ENCODE measurements around the gene GJB4. TPM values are rescaled to one million over a fixed set of nuclear protein-coding genes. Genes with fewer than 3 reads are reported as not detected.
"Not testable (repeated sequence)": the region's sequence is repeated elsewhere in the genome, so short reads cannot be mapped to it uniquely, and the experiment has no call there.

Gene GJB4
- total and polyA plus RNA-seq, 4 donors = 0.06 to 0.29 (median 0.12) TPM; not detected in 1

DNA sequence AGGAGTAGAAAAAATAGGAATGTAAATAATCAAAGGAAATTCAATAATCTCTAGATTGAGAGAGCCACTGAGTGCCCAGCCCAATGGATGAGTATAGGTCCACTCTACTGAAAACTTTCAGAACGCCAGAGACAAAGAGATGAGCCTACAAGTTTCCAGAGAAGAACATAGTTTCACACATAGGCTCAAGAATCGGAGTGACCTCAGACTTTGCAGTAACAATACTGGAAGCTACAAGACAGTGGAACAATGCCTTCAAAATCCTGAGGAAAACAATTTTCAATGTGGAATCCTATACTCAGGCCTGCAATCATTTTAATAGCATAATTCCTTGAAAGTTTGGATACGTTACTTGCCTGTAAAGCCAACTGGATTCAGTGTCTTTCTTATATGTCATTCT is 44.2 kb downstream of the GJB4 start:
- H3K9me3 ChIP-seq (ENCODE audit: control insufficient read depth in 4 of 4, insufficient read depth in 3 of 4, low read length in 3 of 4) = no peaks in the 10 kb centered on the region
- no peak overlapping the region for H3K27ac ChIP-seq (ENCODE audit: low read depth in 1 of 2, low read length in 1 of 2)

DNA sequence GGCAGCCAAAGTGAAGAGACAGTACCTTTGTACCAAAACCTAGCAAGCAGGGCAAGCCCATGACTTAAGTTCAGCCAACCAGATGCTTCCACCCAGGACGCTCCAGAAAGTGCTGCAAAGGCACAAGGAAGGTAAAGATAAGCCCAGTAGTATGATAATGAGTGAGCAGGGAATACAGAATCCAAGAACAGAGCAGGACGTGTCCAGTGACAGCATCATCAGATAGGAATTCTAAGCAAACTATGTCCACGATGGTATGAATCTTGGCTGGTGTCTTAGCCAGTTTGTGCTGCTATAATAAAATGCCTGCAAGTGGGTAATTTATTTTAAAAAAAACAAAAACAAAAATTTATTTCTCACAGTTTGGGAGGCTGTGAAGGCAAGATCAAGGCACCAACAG is 46.9 kb downstream of the GJB4 start:
- ATAC-seq (ENCODE audit: insufficient read depth, low FRiP score) (no peak), DNase-seq (no peak)
- Histone ChIP-seq H3K27ac (ENCODE audit: low read depth in 1 of 2, low read length in 1 of 2) (no peak overlapping the region), H3K4me3 (no peak overlapping the region), H3K9ac (ENCODE audit: insufficient read depth in 1 of 2, low read length in 2 of 2) (no peak overlapping the region), H3K27me3 (ENCODE audit: control insufficient read depth in 3 of 3, insufficient read depth in 3 of 3, low read length in 2 of 3) (no peaks in the 10 kb centered on the region), H3K36me3 (ENCODE audit: control insufficient read depth in 4 of 4, insufficient read depth in 4 of 4, low read length in 4 of 4) (peaks cover 0 to 1% (median 0%) of the 10 kb centered on the region in 4 donors), H3K4me1 (ENCODE audit: control insufficient read depth in 5 of 5, insufficient read depth in 5 of 5, low read length in 5 of 5) (peaks cover 0 to 7% (median 0%) of the 10 kb centered on the region in 5 donors), H3K9me3 (ENCODE audit: control insufficient read depth in 4 of 4, insufficient read depth in 3 of 4, low read length in 3 of 4) (no peaks in the 10 kb centered on the region)
- 75 to 84% methylated on average over 3 of the region's 3 CpGs for WGBS, 2 donors
- TF ChIP-seq, protein P1, sequence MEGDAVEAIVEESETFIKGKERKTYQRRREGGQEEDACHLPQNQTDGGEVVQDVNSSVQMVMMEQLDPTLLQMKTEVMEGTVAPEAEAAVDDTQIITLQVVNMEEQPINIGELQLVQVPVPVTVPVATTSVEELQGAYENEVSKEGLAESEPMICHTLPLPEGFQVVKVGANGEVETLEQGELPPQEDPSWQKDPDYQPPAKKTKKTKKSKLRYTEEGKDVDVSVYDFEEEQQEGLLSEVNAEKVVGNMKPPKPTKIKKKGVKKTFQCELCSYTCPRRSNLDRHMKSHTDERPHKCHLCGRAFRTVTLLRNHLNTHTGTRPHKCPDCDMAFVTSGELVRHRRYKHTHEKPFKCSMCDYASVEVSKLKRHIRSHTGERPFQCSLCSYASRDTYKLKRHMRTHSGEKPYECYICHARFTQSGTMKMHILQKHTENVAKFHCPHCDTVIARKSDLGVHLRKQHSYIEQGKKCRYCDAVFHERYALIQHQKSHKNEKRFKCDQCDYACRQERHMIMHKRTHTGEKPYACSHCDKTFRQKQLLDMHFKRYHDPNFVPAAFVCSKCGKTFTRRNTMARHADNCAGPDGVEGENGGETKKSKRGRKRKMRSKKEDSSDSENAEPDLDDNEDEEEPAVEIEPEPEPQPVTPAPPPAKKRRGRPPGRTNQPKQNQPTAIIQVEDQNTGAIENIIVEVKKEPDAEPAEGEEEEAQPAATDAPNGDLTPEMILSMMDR (IDR thresholded peaks at IDR 0.05; ENCODE audit: control extremely low read depth, extremely low read depth) = no peak

More for the DNA sequence above, 44.2 kb downstream of the GJB4 start:
- DNase-seq = no peak
- ATAC-seq (ENCODE audit: insufficient read depth, low FRiP score) = no peak
- no peak overlapping the region for H3K9ac ChIP-seq (ENCODE audit: insufficient read depth in 1 of 2, low read length in 2 of 2)
- 95 to 98% methylated on average over 3 of the region's 3 CpGs for WGBS, 2 donors
- no peaks in the 10 kb centered on the region for H3K27me3 ChIP-seq (ENCODE audit: control insufficient read depth in 3 of 3, insufficient read depth in 3 of 3, low read length in 2 of 3)
- H3K4me1 ChIP-seq (ENCODE audit: control insufficient read depth in 5 of 5, insufficient read depth in 5 of 5, low read length in 5 of 5) = peaks cover 0 to 7% (median 0%) of the 10 kb centered on the region in 5 donors
- no peak overlapping the region for H3K4me3 ChIP-seq
- peaks cover 0 to 1% (median 0%) of the 10 kb centered on the region in 4 donors for H3K36me3 ChIP-seq (ENCODE audit: control insufficient read depth in 4 of 4, insufficient read depth in 4 of 4, low read length in 4 of 4)
- TF ChIP-seq, protein P1 (IDR thresholded peaks at IDR 0.05; ENCODE audit: control extremely low read depth, extremely low read depth) = no peak

DNA sequence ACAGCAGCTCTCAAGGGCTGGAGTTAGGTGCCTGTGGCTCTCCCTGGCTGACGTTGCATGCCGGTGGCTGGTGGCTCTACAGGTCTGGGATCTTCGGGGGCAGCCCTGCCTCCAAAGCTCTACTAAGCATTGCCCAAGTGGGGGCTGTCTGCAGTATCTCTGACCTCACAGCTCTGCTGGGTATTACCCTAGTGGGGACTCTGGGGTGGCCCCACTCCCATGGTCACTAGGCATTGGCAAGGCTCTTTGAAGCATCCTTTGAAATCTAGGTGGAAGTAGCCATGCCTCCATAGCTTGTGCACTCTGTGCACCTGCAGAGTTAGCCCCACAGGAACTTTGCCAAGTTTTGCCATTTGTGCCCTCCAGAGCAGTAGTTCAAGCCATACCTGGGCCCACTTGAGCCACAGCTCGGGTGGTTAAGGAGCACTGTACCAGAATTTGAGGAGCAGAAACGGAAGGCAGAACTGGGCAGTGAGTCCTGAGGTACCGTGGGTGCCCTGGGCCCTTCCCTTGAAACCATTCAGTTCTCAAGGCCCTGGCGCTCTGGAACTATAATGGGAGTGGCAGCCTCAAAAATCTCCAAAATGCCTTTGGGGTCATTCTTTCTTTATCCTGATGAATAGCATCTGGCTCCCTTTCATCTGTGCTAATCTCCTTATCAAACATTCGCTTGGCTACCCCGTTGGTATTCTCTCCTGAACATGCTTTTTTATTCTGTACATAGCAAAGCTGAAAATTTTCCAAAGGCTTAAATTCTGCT is 48.7 kb downstream of the GJB4 start:
- TF ChIP-seq, protein P1 (IDR thresholded peaks at IDR 0.05; ENCODE audit: control extremely low read depth, extremely low read depth) = no peak
- Histone ChIP-seq H3K27ac (ENCODE audit: low read depth in 1 of 2, low read length in 1 of 2) (no peak overlapping the region), H3K36me3 (ENCODE audit: control insufficient read depth in 4 of 4, insufficient read depth in 4 of 4, low read length in 4 of 4) (no peaks in the 10 kb centered on the region), H3K27me3 (ENCODE audit: control insufficient read depth in 3 of 3, insufficient read depth in 3 of 3, low read length in 2 of 3) (no peaks in the 10 kb centered on the region), H3K9me3 (ENCODE audit: control insufficient read depth in 4 of 4, insufficient read depth in 3 of 4, low read length in 3 of 4) (no peaks in the 10 kb centered on the region), H3K4me3 (no peak overlapping the region), H3K4me1 (ENCODE audit: control insufficient read depth in 5 of 5, insufficient read depth in 5 of 5, low read length in 5 of 5) (peaks cover 0 to 7% (median 0%) of the 10 kb centered on the region in 5 donors), H3K9ac (ENCODE audit: insufficient read depth in 1 of 2, low read length in 2 of 2) (no peak overlapping the region)
- 88 to 89% methylated on average over 9 of the region's 9 CpGs for WGBS, 2 donors
- DNase-seq (no peak), ATAC-seq (ENCODE audit: insufficient read depth, low FRiP score) (no peak)

DNA sequence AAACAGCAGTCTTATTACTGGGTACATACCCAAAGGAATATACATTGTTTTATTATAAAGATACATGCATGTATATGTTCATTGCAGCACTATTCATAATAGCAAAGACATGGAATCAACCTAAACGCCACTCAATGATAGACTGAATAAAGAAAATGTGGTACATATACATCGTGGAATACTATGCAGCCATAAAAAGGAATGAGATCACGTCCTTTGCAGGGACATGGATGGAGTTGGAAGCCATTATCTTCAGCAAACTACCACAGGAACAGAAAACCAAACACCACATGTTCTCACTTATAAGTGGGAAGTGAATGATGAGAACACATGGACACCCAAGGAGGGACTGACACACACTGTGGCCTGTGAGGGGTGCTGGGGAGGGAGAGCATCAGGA is 51.2 kb downstream of the GJB4 start:
- DNase-seq; H3K9ac ChIP-seq (ENCODE audit: insufficient read depth in 1 of 2, low read length in 2 of 2); H3K36me3 ChIP-seq (ENCODE audit: control insufficient read depth in 4 of 4, insufficient read depth in 4 of 4, low read length in 4 of 4); H3K4me1 ChIP-seq (ENCODE audit: control insufficient read depth in 5 of 5, insufficient read depth in 5 of 5, low read length in 5 of 5); H3K9me3 ChIP-seq (ENCODE audit: control insufficient read depth in 4 of 4, insufficient read depth in 3 of 4, low read length in 3 of 4); H3K27ac ChIP-seq (ENCODE audit: low read depth in 1 of 2, low read length in 1 of 2); H3K4me3 ChIP-seq; H3K27me3 ChIP-seq (ENCODE audit: control insufficient read depth in 3 of 3, insufficient read depth in 3 of 3, low read length in 2 of 3); ATAC-seq (ENCODE audit: insufficient read depth, low FRiP score): not testable (repeated sequence)
- WGBS, 2 donors = 95 to 99% methylated on average over 3 of the region's 3 CpGs

Other genes starting within 250 kb of the GJB4 start
- under 1 TPM; 0.17 to 0.55 TPM for gene GJB5, start 4.7 kb upstream of the GJB4 start, total RNA-seq
- 1 to 10 TPM in 1 of 2 donors, under 1 TPM in 1; 0.57 to 1.6 TPM for gene GJB5, start 4.7 kb upstream of the GJB4 start, polyA plus RNA-seq
- gene GJB3, start 21.5 kb downstream of the GJB4 start, total RNA-seq = under 1 TPM; 0.51 to 0.52 TPM
- gene GJB3, start 21.5 kb downstream of the GJB4 start, polyA plus RNA-seq = 1 to 10 TPM in 1 of 2 donors, under 1 TPM in 1; 0.79 to 2.5 TPM
- 10 to 100 TPM; 22.6 to 28.9 TPM for gene GJA4, start 33.3 kb downstream of the GJB4 start, total RNA-seq
- 10 to 100 TPM in 1 of 2 donors, 1 to 10 TPM in 1; 6.4 to 16.1 TPM for gene GJA4, start 33.3 kb downstream of the GJB4 start, polyA plus RNA-seq
- gene SMIM12, start 100.0 kb downstream of the GJB4 start, total RNA-seq = 10 to 100 TPM; 19.5 to 50.8 TPM
- gene SMIM12, start 100.0 kb downstream of the GJB4 start, polyA plus RNA-seq = 10 to 100 TPM; 17.9 to 67.8 TPM
- under 1 TPM; 0.17 to 0.89 TPM for gene DLGAP3, start 169.9 kb downstream of the GJB4 start, total RNA-seq
- under 1 TPM; 0.10 to 0.26 TPM for gene DLGAP3, start 169.9 kb downstream of the GJB4 start, polyA plus RNA-seq
- gene TMEM35B, start 225.6 kb downstream of the GJB4 start, total RNA-seq = 10 to 100 TPM; 31.3 to 35.5 TPM
- gene TMEM35B, start 225.6 kb downstream of the GJB4 start, polyA plus RNA-seq = 10 to 100 TPM; 50.3 to 68.4 TPM